ENCODE data around the gene RIMBP2.

The RIMBP2 gene

GRCh38 chr12:130715998-130716968 lies at the start of gene RIMBP2:
TSS of gene RIMBP2 (minus strand) at chr12:130716299. CDS start at chr12:130479013, 237,286 bp downstream.
- H3K4me3 ChIP-seq (IDR thresholded peaks at IDR 0.05; ENCODE audit: insufficient read depth, low read depth, low read length), result no peak within 1 kb of the TSS
- no peaks in the 10 kb centered on the region for H4K20me1 ChIP-seq (ENCODE audit: insufficient read depth)
- peak within 1 kb of the TSS; percentile 57 for H2AFZ ChIP-seq (ENCODE audit: low read depth)
- H3K27me3 ChIP-seq (ENCODE audit: insufficient read depth, low read depth), result no peaks in the 10 kb centered on the region
- H3K36me3 ChIP-seq (ENCODE audit: insufficient read depth), result no peaks in the 10 kb centered on the region
- H3K9ac ChIP-seq, result peak within 1 kb of the TSS; percentile 52; the same call in 1 of the 2 replicates
- peak within 1 kb of the TSS; percentile 25; the same call in 1 of the 2 replicates for H3K4me2 ChIP-seq
- no peak for TF ChIP-seq CTCF (conservative IDR thresholded peaks at IDR 0.05; ENCODE audit: low read depth, low read length)
- H3K4me1 ChIP-seq (ENCODE audit: low read depth, poor library complexity, severe bottlenecking), result no peaks in the 10 kb centered on the region
- H3K79me2 ChIP-seq (ENCODE audit: insufficient read depth, low read depth), result no peaks in the 10 kb centered on the region
- no peak within 1 kb of the TSS for H3K27ac ChIP-seq

GRCh38 chr12:130765186-130765659 lies 49.1 kb upstream of the RIMBP2 start:
- Histone ChIP-seq H3K79me2 (ENCODE audit: insufficient read depth, low read depth) (no peaks in the 10 kb centered on the region), H3K4me2 (no peak overlapping the region), H3K27me3 (ENCODE audit: insufficient read depth, low read depth) (no peaks in the 10 kb centered on the region), H4K20me1 (ENCODE audit: insufficient read depth) (no peaks in the 10 kb centered on the region), H3K4me1 (ENCODE audit: low read depth, poor library complexity, severe bottlenecking) (no peaks in the 10 kb centered on the region), H3K4me3 (IDR thresholded peaks at IDR 0.05; ENCODE audit: insufficient read depth, low read depth, low read length) (no peak overlapping the region), H2AFZ (ENCODE audit: low read depth) (no peak overlapping the region), H3K9ac (no peak overlapping the region), H3K27ac (no peak overlapping the region), H3K36me3 (ENCODE audit: insufficient read depth) (no peaks in the 10 kb centered on the region)
- TF ChIP-seq CTCF (conservative IDR thresholded peaks at IDR 0.05; ENCODE audit: low read depth, low read length), result no peak

- no peak for TF ChIP-seq CTCF (conservative IDR thresholded peaks at IDR 0.05; ENCODE audit: low read depth, low read length)
- no peak overlapping the region for H3K4me2 ChIP-seq
These were observed 48.5 kb upstream of the RIMBP2 start for GRCh38 chr12:130764475-130765185.

GRCh38 chr12:130764073-130764472 lies 48.0 kb upstream of the RIMBP2 start:
- no peak for TF ChIP-seq CTCF (conservative IDR thresholded peaks at IDR 0.05; ENCODE audit: low read depth, low read length)
- Histone ChIP-seq H2AFZ (ENCODE audit: low read depth) (no peak overlapping the region), H3K4me3 (IDR thresholded peaks at IDR 0.05; ENCODE audit: insufficient read depth, low read depth, low read length) (no peak overlapping the region)

More at GRCh38 chr12:130764475-130765185, 48.5 kb upstream of the RIMBP2 start:
- H3K27ac ChIP-seq, result no peak overlapping the region
- H4K20me1 ChIP-seq (ENCODE audit: insufficient read depth), result no peaks in the 10 kb centered on the region
- no peaks in the 10 kb centered on the region for H3K27me3 ChIP-seq (ENCODE audit: insufficient read depth, low read depth)
- no peak overlapping the region for H3K9ac ChIP-seq
- no peak overlapping the region for H2AFZ ChIP-seq (ENCODE audit: low read depth)
- H3K4me3 ChIP-seq (IDR thresholded peaks at IDR 0.05; ENCODE audit: insufficient read depth, low read depth, low read length), result no peak overlapping the region
- H3K36me3 ChIP-seq (ENCODE audit: insufficient read depth), result no peaks in the 10 kb centered on the region
- H3K79me2 ChIP-seq (ENCODE audit: insufficient read depth, low read depth), result no peaks in the 10 kb centered on the region
- H3K4me1 ChIP-seq (ENCODE audit: low read depth, poor library complexity, severe bottlenecking), result no peaks in the 10 kb centered on the region

More at GRCh38 chr12:130764073-130764472, 48.0 kb upstream of the RIMBP2 start:
- H4K20me1 ChIP-seq (ENCODE audit: insufficient read depth), result no peaks in the 10 kb centered on the region
- H3K27ac ChIP-seq, result no peak overlapping the region
- no peaks in the 10 kb centered on the region for H3K4me1 ChIP-seq (ENCODE audit: low read depth, poor library complexity, severe bottlenecking)
- no peak overlapping the region for H3K9ac ChIP-seq
- H3K4me2 ChIP-seq, result no peak overlapping the region
- H3K27me3 ChIP-seq (ENCODE audit: insufficient read depth, low read depth), result no peaks in the 10 kb centered on the region
- no peaks in the 10 kb centered on the region for H3K79me2 ChIP-seq (ENCODE audit: insufficient read depth, low read depth)
- H3K36me3 ChIP-seq (ENCODE audit: insufficient read depth), result no peaks in the 10 kb centered on the region
